ENCODE measurements around the gene SORL1-AS1.
"Not testable (repeated sequence)": the region's sequence is repeated elsewhere in the genome, so short reads cannot be mapped to it uniquely, and the experiment has no call there.

Gene SORL1-AS1

DNA sequence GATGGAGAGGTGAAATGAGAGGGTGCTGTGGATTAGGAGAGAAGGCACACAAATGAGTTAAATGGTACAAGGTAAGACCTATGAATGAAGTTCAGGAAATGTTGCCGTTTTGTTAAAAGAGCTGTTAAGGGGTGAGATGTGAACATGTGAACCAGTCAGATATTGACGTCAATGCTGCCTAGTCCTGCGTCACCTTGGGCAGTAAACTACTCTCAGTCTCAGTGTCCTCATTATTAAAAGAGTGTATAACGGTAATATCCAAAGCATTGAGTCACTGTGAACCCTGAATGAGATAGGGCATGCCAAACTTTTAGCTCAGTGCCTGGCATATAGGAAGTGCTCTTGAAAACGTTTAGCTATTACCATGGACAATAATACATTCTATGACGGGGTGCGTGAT lies 32.4 kb upstream of the SORL1-AS1 start:
- no peaks in the 10 kb centered on the region for H3K27me3 ChIP-seq
- H3K4me3 ChIP-seq: no peak overlapping the region
- H3K9me3 ChIP-seq: no peaks in the 10 kb centered on the region
- TF ChIP-seq, protein P1, sequence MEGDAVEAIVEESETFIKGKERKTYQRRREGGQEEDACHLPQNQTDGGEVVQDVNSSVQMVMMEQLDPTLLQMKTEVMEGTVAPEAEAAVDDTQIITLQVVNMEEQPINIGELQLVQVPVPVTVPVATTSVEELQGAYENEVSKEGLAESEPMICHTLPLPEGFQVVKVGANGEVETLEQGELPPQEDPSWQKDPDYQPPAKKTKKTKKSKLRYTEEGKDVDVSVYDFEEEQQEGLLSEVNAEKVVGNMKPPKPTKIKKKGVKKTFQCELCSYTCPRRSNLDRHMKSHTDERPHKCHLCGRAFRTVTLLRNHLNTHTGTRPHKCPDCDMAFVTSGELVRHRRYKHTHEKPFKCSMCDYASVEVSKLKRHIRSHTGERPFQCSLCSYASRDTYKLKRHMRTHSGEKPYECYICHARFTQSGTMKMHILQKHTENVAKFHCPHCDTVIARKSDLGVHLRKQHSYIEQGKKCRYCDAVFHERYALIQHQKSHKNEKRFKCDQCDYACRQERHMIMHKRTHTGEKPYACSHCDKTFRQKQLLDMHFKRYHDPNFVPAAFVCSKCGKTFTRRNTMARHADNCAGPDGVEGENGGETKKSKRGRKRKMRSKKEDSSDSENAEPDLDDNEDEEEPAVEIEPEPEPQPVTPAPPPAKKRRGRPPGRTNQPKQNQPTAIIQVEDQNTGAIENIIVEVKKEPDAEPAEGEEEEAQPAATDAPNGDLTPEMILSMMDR (IDR thresholded peaks at IDR 0.05): no peak
- H3K27ac ChIP-seq: no peak overlapping the region
- H3K36me3 ChIP-seq: no peaks in the 10 kb centered on the region
- DNase-seq (ENCODE audit: low spot score): no peak
- H3K4me1 ChIP-seq: no peaks in the 10 kb centered on the region

DNA sequence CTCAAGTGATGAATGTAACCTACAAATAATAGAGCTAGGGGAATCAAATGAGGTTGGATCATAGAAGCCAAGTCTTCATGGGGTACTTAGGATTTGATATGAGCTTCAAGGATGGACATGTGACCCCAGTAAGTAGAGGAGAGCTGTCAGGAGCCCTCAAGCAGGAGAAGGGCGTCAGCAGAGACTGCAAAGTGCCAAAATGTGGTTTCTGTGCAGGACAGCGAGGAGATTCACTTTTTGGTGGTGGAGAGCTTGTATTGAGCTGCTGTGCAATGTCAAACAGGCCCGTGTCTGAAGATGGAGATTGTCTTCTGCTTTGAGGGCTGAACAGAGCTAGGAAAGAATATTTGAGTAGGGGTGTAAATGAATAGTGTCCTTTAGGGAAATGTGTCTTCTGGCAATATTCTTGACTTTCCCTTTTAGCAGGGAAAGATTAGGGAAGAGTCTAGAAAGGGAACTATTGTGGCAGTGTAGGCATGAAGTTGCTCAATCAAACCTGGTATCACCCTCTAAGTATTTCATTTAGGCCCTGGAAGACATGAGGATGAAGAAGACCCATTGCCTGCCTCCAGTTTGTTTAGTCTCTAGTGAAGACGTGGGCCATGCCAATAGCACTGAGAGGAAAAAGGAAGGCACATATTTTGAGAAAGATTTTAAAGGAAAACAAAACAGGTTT lies 31.2 kb upstream of the SORL1-AS1 start:
- H3K9me3 ChIP-seq: no peaks in the 10 kb centered on the region
- no peaks in the 10 kb centered on the region for H3K4me1 ChIP-seq
- H3K27me3 ChIP-seq: no peaks in the 10 kb centered on the region
- H3K36me3 ChIP-seq: no peaks in the 10 kb centered on the region
- TF ChIP-seq, protein P1 (IDR thresholded peaks at IDR 0.05): no peak
- DNase-seq (ENCODE audit: low spot score): no peak
- H3K27ac ChIP-seq: no peak overlapping the region
- H3K4me3 ChIP-seq: no peak overlapping the region

DNA sequence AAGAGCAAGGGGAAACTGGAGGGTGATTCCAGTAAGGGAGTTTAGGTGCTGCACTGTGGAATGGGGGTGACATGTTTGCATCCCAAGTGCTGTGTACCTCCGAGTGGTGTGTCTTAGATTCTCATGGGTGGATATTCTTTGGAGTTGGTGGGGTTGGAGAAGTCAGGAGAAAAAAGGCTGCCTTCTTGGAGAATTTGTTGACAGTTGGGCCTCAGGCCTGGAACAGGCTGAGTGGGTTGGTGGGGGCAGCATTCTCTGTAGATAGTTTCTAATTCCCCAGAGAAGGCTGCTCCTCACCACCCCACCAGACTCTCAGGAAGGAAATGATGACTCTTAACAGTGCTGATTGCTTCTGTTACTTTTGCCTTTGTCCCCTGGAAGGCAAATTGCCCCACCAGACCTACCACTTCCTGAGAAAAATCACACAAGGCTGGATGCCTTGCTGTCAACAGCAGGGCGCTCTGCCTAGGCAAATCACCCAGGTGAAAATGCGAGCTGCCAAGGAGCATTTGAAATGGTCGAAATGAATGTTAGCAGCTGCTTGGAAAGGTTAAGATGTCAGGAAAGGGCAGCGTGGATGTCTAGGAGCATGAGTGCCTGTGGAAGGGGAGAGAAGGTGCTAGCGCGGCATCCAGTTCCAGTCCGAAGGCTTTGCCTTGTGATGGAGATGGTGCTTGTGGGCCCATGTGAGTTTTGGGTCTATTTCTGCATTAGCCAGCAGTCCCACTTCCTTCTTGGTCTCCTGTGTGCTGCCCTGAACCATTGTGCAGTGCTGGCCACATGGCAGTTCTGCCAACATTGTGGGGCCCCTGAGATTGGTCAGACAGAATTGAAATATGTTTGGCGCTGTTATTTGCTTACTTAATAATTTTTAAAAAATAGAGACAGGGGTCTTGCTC lies 29.7 kb upstream of the SORL1-AS1 start:
- TF ChIP-seq, protein P1 (IDR thresholded peaks at IDR 0.05): no peak
- Histone ChIP-seq H3K36me3 (no peaks in the 10 kb centered on the region), H3K4me1 (no peaks in the 10 kb centered on the region), H3K27me3 (no peaks in the 10 kb centered on the region), H3K27ac (no peak overlapping the region), H3K9me3 (no peaks in the 10 kb centered on the region), H3K4me3 (no peak overlapping the region)
- DNase-seq (ENCODE audit: low spot score): no peak

DNA sequence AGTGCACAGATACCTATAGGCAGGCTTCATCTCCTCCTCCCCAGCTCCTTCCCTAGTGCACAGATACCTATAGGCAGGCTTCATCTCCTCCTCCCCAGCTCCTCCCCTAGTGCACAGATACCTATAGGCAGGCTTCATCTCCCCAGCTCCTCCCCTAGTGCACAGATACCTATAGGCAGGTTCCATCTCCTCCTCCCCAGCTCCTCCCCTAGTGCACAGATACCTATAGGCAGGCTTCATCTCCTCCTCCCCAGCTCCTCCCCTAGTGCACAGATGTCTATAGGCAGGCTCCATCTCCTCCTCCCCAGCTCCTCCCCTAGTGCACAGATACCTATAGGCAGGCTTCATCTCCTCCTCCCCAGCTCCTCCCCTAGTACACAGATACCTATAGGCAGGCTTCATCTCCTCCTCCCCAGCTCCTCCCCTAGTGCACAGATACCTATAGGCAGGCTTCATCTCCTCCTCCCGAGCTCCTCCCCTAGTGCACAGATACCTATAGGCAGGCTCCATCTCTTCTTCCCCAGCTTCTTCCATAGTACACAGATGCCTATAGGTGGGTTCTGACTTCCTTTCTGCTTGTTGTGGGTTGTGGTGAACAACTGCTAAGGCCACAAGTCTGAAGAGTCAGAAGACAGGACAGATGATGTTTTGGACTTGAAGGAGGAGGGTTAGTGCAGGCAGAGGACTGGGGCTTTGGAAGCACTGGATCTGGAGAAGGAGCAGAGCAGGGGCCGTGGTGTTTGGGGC lies 28.9 kb upstream of the SORL1-AS1 start:
- H3K4me3 ChIP-seq; H3K4me1 ChIP-seq; H3K36me3 ChIP-seq; H3K27me3 ChIP-seq; H3K9me3 ChIP-seq; DNase-seq (ENCODE audit: low spot score); H3K27ac ChIP-seq: not testable (repeated sequence)

DNA sequence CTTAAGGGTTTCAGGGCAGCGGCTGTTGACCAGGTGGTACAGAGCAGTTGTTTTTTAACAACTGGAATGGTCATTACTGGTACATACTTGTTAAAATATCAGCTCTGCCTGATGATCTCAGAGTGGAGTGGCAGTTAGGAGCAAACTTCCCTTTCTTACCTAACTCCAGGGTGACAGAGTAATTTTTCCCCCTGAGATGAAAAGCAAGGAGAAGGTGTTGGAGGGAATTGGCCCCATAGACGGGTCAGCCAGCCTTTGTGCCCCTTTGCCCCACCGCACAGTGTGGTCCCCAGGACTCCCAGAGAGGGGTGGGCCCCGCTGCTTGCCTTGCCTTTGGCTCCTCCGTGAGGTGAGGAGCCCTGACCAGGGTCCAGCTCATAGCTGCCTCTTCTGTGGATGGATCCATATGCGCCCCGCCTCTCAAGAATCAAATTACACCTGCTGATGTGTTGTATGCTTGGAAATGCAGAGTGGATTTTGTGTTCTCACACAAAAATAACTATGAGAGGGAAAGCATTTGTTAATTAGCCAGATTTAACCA lies 27.0 kb upstream of the SORL1-AS1 start:
- Histone ChIP-seq H3K36me3 (no peaks in the 10 kb centered on the region), H3K27ac (no peak overlapping the region), H3K4me3 (no peak overlapping the region), H3K9me3 (no peaks in the 10 kb centered on the region), H3K4me1 (no peaks in the 10 kb centered on the region), H3K27me3 (no peaks in the 10 kb centered on the region)
- TF ChIP-seq, protein P1 (IDR thresholded peaks at IDR 0.05): no peak
- no peak for DNase-seq (ENCODE audit: low spot score)

Data from right atrium auricular region (tissue), 2 donors.